AG09319 (cell line): ENCODE measurements around the gene METTL23.
"Not testable (repeated sequence)": the region's sequence is repeated elsewhere in the genome, so short reads cannot be mapped to it uniquely, and the experiment has no call there.

ENCODE experiments used
- DNase-seq: peaks from one replicate; pipeline ENCODE4 v3.0.0-alpha.2; 2010; ENCODE audit warnings: low read depth; ENCODE audit errors: extremely low read depth
- CTCF ChIP-seq: IDR thresholded peaks from 2 replicates; pipeline ENCODE4 v1.5.1; 2011; ENCODE audit warnings: low read depth, mild to moderate bottlenecking, inconsistent platforms, low read length, moderate library complexity

Gene METTL23

DNA sequence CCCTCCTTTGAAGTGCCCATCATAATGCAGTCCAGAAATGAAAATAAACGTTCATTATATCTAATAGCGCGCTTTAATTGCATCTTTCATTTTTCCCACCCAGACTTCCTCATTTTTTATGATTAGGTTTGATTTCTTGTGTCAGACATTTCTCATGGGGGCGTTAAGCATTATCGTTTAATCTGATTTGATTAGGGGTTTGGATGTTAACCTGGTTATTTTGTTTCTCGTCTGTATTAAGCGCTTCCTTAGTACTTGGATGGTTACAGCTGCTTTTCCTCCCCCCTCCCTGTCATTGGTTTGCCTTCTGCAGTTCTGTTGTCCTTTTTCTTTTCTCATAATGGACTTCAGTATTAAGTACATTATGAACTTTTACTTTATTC is 11.8 kb downstream of the METTL23 start:
- no peak for TF ChIP-seq CTCF
- DNase-seq = no peak

- not testable (repeated sequence) for DNase-seq
These were observed 13.0 kb downstream of the METTL23 start for GRCh38 chr17:76739568-76740115.

- TF ChIP-seq CTCF = no peak
- no peak for DNase-seq
These were observed 13.9 kb downstream of the METTL23 start for GRCh38 chr17:76740329-76741118.

DNA sequence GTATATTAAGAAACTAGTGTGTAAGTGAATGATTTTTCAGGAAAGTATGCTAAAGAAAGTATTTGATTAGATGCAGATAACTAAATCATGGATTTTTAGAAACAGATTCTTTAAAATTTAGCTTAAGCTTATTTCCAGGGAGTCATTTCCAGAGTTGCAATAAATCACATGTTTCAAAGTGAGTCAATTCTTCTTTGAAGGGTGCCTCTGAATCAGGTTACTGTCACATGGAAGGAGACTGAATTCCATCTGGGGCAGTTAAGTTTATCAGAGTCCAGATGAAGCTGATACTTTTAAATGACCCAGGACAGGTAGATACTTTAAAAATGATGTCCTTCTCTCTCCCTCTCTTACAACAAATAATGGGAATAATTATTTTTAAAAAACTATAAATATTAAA is 16.3 kb downstream of the METTL23 start:
- DNase-seq = no peak
- no peak for TF ChIP-seq CTCF

GRCh38 chr17:76744747-76745146 is 18.1 kb downstream of the METTL23 start:
- DNase-seq = no peak
- no peak for TF ChIP-seq CTCF

DNA sequence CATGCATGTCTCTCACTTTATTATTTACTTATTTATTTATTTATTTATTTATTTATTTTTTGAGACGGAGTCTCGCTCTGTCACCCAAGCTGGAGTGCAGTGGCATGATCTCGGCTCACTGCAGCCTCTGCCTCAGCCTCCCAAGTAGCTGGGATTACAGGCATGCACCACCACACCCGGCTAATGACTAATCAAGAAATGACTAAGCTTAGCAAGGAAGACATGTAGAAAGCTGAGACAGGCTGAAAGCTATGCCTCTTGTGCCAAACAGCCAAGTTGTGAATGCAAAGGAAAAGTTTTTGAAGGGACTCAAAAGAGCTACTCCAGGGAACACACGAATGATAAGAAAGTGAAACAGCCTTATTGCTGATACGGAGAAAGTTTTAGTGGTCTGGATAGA is 19.1 kb downstream of the METTL23 start:
- not testable (repeated sequence) for DNase-seq

GRCh38 chr17:76747716-76748363 is 21.2 kb downstream of the METTL23 start:
- TF ChIP-seq CTCF = no peak
- DNase-seq = no peak

- no peak for TF ChIP-seq CTCF
- no peak for DNase-seq
These were observed 22.0 kb downstream of the METTL23 start for GRCh38 chr17:76748657-76749056.
